Daoy (cell line): ENCODE measurements around the gene SCG5. TPM values are rescaled to one million over a fixed set of nuclear protein-coding genes. Genes with fewer than 3 reads are reported as not detected.
A peak's percentile ranks its signal among the peaks of the same experiment; 100 is the strongest.
"Not testable (repeated sequence)": the region's sequence is repeated elsewhere in the genome, so short reads cannot be mapped to it uniquely, and the experiment has no call there.

ENCODE experiments used
- DNase-seq: peaks from one replicate; pipeline ENCODE4 v3.0.0-alpha.2; 2015; ENCODE audit warnings: low read depth
- total RNA-seq: library from RNA; depleted of rRNA; stranded (reverse); fragments of >200 nt; shearing (Covaris generic); gene quantifications from 2 replicates; pipeline ENCODE4 v1.2.3, GENCODE V29; 2014; rRNA removed

The SCG5 gene, protein sequence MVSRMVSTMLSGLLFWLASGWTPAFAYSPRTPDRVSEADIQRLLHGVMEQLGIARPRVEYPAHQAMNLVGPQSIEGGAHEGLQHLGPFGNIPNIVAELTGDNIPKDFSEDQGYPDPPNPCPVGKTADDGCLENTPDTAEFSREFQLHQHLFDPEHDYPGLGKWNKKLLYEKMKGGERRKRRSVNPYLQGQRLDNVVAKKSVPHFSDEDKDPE
- 1.8 and 3.0 TPM in 2 replicates for total RNA-seq

DNA sequence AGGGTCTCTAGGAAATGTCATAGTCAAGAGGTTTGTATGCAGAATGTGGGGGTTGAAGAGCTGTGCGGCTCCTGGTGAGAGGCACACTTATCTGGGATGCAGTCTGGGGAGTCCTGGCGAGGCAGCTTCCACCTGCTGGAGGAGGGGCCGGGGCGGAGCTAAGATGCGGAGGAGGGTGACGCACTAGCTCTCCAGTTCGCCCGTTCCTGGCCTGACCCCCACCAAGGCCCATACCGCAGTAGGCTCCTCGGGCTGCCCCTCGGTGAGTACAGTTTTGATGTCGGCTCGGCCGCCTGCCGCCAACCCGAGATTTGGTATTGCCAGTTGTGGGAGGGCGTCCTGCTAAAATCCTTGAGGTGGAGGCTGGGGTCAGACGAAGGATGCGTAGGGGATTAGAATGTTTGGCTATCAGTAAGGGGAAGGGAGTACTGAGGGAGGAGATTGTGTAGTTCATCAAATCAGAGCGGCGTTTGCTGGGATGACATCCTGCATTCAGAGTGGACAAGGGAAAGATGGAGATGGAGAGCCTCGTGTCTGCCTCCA is at the start of gene SCG5:
Gene SCG5 (plus strand): TSS at position 194 of the 543 bp plus-strand sequence. CDS start 1,883 bp downstream, outside the sequence.
- peak; percentile 40 for DNase-seq

- DNase-seq = not testable (repeated sequence)
Measured at GRCh38 chr15:32593151-32593550, 48.4 kb upstream of the SCG5 start, which contains the start of gene GOLGA8N. Gene GOLGA8N (plus strand): TSS chr15:32593456.

DNA sequence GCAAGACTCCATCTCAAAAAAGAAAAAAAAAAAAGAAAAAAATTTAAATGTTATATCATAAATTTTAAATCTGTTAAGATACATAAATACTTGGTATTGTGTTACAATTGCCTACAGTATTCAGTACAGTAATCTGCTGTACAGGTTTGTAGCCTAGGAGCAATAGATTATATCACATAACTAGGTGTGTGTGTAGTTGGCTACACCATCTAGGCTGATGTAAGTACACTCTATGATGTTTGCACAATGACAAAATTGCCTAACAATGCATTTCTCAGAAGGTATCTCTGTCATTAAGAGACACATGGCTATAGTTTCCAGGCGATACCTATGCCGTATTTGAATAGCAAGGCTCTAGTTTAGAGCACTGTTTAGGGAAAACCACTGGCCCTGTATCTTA is 32.0 kb upstream of the SCG5 start:
- DNase-seq = not testable (repeated sequence)

- DNase-seq = peak; percentile 20
Measured at GRCh38 chr15:32610719-32611118, 30.8 kb upstream of the SCG5 start.

GRCh38 chr15:32614712-32615050 is 26.8 kb upstream of the SCG5 start:
- DNase-seq = not testable (repeated sequence)

GRCh38 chr15:32615051-32615870 is 26.2 kb upstream of the SCG5 start, which contains the start of gene ARHGAP11A:
Gene ARHGAP11A (plus strand): TSS chr15:32615504. CDS start chr15:32616212, 708 bp downstream.
- DNase-seq = peak; percentile 86

- DNase-seq = peak; percentile 10
Measured at GRCh38 chr15:32615871-32616426, 25.6 kb upstream of the SCG5 start.

- no peak for DNase-seq
Measured at GRCh38 chr15:32636410-32636809, 5.1 kb upstream of the SCG5 start.

- no peak for DNase-seq
Measured at GRCh38 chr15:32636908-32637567, 4.5 kb upstream of the SCG5 start.

- no peak for DNase-seq
Measured at GRCh38 chr15:32637704-32638103, 3.8 kb upstream of the SCG5 start.

- DNase-seq = no peak
Measured at GRCh38 chr15:32642667-32643435, 1.3 kb downstream of the SCG5 start.

DNA sequence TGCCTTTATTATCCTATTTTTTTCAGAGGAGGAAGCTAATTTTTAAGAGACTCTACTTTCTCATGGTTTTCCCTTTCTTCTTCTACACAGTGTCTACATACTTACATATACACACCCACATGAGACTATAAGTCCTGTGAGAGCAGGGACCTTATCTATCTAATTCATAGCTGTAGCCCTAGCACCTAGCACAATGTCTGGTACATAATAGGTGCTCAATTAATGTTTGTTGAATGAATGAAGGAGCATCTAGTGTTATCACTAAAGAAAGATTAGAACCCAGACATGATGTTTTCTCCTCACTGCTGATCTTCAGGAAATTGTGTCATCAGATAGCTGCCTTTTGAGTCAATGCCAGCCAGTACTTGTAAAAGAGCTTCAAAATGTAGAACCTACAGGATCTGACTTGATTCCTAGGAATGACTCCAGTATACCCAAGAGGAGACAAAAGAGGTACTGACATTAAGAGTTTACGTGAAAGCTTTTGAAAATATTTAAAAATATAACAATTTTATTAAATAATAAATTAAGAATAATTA is 2.5 kb downstream of the SCG5 start:
- no peak for DNase-seq

DNA sequence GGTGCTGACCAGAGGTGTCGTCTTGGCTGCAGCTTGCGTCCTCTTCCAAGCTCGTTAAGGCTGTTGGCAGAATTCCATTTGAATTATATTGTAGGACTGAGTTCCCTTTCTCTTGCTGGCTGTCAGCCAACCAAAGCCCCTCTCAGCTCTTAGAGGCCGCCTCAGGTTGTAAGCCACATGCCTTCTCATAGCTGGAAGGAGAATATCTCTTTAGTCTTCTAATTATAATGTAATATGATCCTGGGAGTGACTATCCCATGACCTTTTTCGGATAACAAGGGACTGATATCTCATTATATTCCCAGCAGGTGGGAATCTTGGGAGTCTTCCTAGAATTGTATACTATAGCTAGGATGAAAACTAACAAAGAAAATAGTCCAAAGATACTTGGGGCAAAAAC is 4.8 kb downstream of the SCG5 start:
- no peak for DNase-seq

GRCh38 chr15:32649342-32649741 is 7.8 kb downstream of the SCG5 start:
- DNase-seq = no peak

GRCh38 chr15:32651229-32651837 is 9.8 kb downstream of the SCG5 start:
- peak; percentile 65 for DNase-seq

GRCh38 chr15:32652178-32652577 is 10.7 kb downstream of the SCG5 start:
- no peak for DNase-seq

DNA sequence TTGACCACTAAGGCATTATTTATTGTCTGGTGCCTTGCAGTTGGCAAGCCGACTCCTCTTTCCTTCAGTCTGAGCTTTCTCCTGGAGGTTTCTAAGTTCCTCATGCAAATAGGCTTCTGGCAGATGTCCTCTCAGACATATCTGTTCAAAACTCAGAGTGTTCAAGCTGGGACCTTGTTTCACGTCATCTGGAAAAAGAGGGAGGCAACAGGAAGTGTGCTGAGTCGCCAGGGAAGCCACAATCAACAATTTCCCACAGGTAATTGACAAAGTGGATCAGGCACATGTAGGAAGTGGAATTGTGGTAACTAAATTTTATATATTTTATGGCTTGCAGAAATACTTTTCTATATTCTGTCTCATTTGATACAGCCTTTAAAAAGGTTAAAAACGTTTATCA is 14.6 kb downstream of the SCG5 start:
- no peak for DNase-seq

- DNase-seq = no peak
Measured at GRCh38 chr15:32656496-32656895, 15.0 kb downstream of the SCG5 start.

- DNase-seq = no peak
Measured at GRCh38 chr15:32657198-32657883, 15.8 kb downstream of the SCG5 start.

GRCh38 chr15:32657941-32658340 is 16.4 kb downstream of the SCG5 start:
- no peak for DNase-seq
